OCI-LY3 (cell line): ENCODE data around the gene FEN1.

ENCODE experiments used
- H2AFZ ChIP-seq: fragments of 200-600, 300-600 bp; shearing (Covaris generic); 2 replicates; pipeline ENCODE4 v1.6.0; 2014; ENCODE audit warnings: antibody characterized with exemption, low read depth, low read length
- H3K27ac ChIP-seq: fragments of 200-600, 300-600 bp; sonication (generic); 2 replicates; pipeline ENCODE4 v1.5.1; 2014; ENCODE audit warnings: mild to moderate bottlenecking, low read length, moderate library complexity, mixed read lengths
- H3K27me3 ChIP-seq: fragments of 200-600, 300-600 bp; sonication (generic); 2 replicates; pipeline ENCODE4 v1.6.1; 2014; ENCODE audit warnings: low read depth, low read length, mixed read lengths
- H3K36me3 ChIP-seq: fragments of 200-600, 300-600 bp; sonication (generic); replicated peaks from 2 replicates; pipeline ENCODE3; 2014; ENCODE audit warnings: low read depth, low read length, mixed read lengths
- H3K4me1 ChIP-seq: fragments of 300-600, 200-600 bp; sonication (generic); 2 replicates; pipeline ENCODE4 v1.6.1; 2014; ENCODE audit warnings: low read length, mixed read lengths
- H3K4me2 ChIP-seq: fragments of 200-600, 300-600 bp; sonication (generic); 2 replicates; pipeline ENCODE4 v1.6.1; 2014; ENCODE audit warnings: low read length, mixed read lengths
- H3K4me3 ChIP-seq: fragments of 300-600, 200-600 bp; sonication (generic); 2 replicates; pipeline ENCODE4 v1.5.1; 2014; ENCODE audit warnings: antibody characterized with exemption, mild to moderate bottlenecking, low read length, moderate library complexity
- H3K79me2 ChIP-seq: fragments of 300-600, 200-600 bp; shearing (Covaris generic); 2 replicates; pipeline ENCODE4 v1.6.1; 2014; ENCODE audit warnings: mild to moderate bottlenecking, low read length, mixed read lengths
- H3K9ac ChIP-seq: fragments of 300-600, 200-600 bp; shearing (Covaris generic); 2 replicates; pipeline ENCODE4 v1.6.0; 2014; ENCODE audit warnings: mild to moderate bottlenecking, low read length, moderate library complexity
- H3K9me3 ChIP-seq: fragments of 200-600, 300-600 bp; shearing (Covaris generic); 2 replicates; pipeline ENCODE4 v1.6.1; 2014; ENCODE audit warnings: low read length, mixed read lengths; ENCODE audit not compliant: insufficient read depth
- H4K20me1 ChIP-seq: fragments of 200-600, 300-600 bp; sonication (generic); 2 replicates; pipeline ENCODE4 v1.6.1; 2016; ENCODE audit warnings: low read length, mixed read lengths; ENCODE audit not compliant: insufficient read depth
- EZH2phosphoT487 ChIP-seq: fragments of 200-600 bp; shearing (Covaris generic); IDR thresholded peaks from 2 replicates; pipeline ENCODE4 v1.6.1; 2018; ENCODE audit warnings: antibody characterized with exemption, mixed run types, low read depth
- TF ChIP-seq, protein P1 (sequence below): fragments of 200-600, 300-600 bp; sonication (generic); IDR thresholded peaks from 2 replicates; pipeline ENCODE4 v1.5.1; 2014; ENCODE audit warnings: antibody characterized with exemption, low read length, low read depth

Gene FEN1

DNA sequence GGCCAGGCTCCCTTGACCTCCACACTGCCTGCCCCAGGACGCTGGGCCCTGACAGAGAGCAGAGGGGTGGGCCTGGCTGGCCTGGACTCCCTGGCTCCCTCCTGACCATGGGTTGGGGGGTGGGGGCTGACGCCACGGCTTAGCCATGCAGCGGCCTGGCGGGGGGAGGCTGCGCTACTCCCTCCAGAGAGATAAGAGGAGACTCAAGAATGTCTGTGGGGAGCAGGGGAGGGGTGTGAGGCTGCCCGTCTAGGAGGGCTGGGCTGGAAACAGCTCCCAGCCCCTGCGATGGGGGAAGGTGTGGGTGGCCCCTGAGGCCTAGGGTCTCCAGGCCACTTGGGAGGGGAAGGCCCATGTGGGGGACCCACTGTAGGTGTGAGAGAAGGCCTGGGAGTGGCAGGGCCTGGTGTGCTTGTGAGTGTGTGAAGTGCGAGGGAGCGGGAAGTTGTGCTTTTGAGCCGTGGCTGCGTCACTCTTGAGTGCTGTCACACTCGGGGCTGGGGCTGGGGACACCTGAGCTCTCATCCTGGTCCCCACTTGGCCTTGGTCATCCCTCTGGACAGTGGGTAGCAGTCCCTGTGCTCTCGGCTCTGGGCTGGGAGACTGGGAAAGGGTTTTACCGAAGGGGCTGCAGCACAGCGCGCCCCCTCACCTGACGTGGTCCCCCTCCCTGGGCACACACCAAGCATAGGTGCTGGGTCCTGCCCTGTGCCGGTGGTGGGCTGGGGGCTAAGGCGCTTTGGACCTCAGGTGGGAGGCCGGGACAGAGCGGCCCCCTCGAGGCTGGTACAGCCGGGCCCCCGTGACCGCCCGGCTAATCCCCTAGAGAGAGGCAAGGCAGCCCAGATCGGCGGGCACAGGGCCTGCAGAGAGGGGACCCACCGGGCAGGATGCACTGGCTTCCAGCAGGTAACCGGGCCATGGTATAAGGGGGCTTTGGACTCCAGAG is 37.9 kb upstream of the FEN1 start:
- H3K9ac ChIP-seq: no peak overlapping the region
- H3K9me3 ChIP-seq: no peaks in the 10 kb centered on the region
- H4K20me1 ChIP-seq: no peaks in the 10 kb centered on the region
- no peak overlapping the region for H3K4me2 ChIP-seq
- TF ChIP-seq, protein P1, sequence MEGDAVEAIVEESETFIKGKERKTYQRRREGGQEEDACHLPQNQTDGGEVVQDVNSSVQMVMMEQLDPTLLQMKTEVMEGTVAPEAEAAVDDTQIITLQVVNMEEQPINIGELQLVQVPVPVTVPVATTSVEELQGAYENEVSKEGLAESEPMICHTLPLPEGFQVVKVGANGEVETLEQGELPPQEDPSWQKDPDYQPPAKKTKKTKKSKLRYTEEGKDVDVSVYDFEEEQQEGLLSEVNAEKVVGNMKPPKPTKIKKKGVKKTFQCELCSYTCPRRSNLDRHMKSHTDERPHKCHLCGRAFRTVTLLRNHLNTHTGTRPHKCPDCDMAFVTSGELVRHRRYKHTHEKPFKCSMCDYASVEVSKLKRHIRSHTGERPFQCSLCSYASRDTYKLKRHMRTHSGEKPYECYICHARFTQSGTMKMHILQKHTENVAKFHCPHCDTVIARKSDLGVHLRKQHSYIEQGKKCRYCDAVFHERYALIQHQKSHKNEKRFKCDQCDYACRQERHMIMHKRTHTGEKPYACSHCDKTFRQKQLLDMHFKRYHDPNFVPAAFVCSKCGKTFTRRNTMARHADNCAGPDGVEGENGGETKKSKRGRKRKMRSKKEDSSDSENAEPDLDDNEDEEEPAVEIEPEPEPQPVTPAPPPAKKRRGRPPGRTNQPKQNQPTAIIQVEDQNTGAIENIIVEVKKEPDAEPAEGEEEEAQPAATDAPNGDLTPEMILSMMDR: no peak
- no peak for TF ChIP-seq EZH2phosphoT487
- no peak overlapping the region for H3K27ac ChIP-seq
- no peaks in the 10 kb centered on the region; the same call in 1 of the 2 replicates for H3K27me3 ChIP-seq
- no peak overlapping the region for H2AFZ ChIP-seq
- H3K4me1 ChIP-seq: no peaks in the 10 kb centered on the region
- H3K79me2 ChIP-seq: no peaks in the 10 kb centered on the region
- no peak overlapping the region for H3K4me3 ChIP-seq
- H3K36me3 ChIP-seq: no peaks in the 10 kb centered on the region

DNA sequence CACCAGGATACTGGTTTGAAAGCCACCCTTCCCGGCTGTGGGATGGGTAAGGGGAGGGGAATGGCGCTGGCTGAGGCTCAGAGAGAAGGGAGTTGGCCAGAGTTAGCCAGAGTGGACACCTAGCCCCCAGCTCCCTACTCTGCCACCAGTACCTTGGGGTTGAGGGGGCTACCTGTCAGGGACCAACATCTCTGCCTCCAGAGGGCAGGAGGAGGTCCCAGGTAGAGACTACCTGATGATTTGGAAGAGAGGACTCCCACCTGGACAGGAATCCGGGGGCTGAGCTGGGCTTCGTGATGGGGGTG is 36.6 kb upstream of the FEN1 start:
- H3K79me2 ChIP-seq: no peaks in the 10 kb centered on the region
- H2AFZ ChIP-seq: no peak overlapping the region
- no peak overlapping the region for H3K9ac ChIP-seq
- H3K36me3 ChIP-seq: no peaks in the 10 kb centered on the region
- no peak overlapping the region for H3K27ac ChIP-seq
- no peaks in the 10 kb centered on the region for H4K20me1 ChIP-seq
- H3K4me3 ChIP-seq: no peak overlapping the region
- H3K4me1 ChIP-seq: no peaks in the 10 kb centered on the region
- TF ChIP-seq, protein P1: no peak
- no peak for TF ChIP-seq EZH2phosphoT487
- no peaks in the 10 kb centered on the region for H3K9me3 ChIP-seq
- H3K4me2 ChIP-seq: no peak overlapping the region
- no peaks in the 10 kb centered on the region for H3K27me3 ChIP-seq

DNA sequence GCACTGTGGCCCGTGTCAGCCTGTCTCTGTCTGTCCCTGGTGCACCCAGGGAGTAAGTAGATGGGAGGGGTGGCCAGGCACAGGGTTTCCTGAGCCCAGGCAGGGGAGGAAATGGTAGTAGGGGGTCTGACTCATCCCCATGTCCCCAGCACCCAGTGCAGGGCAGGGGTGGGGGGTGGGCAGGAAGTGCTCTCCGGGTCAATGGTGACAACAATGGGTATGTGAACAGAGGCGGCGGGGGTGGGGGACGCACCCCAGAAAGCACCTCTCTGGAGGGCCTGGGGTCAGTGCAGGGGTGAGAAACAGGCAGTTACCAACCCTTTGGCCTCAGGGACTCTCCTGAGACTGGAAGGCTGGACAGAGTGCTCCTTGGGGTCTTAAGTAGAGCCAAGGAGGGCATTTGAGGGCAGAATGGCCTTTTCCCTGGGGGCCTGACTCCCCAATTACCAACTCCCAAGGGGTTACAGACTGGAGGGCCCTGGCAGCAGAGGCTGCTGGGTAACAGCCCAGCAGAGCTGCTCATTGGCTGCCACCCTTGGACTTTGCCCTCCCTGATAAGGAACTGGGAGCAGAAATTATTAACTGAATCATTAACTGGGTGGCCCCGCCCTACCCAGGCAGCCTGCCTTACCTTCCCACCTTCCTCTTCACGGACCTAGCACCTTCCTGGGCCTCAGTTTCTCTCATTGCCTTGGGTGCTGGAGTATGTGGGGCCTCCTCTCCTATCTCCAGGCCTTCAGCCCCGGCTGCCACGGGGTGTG is 36.1 kb upstream of the FEN1 start:
- Histone ChIP-seq H2AFZ (no peak overlapping the region), H3K9ac (no peak overlapping the region), H4K20me1 (no peaks in the 10 kb centered on the region), H3K27ac (no peak overlapping the region), H3K4me2 (no peak overlapping the region), H3K9me3 (no peaks in the 10 kb centered on the region), H3K36me3 (no peaks in the 10 kb centered on the region), H3K4me3 (no peak overlapping the region), H3K4me1 (no peaks in the 10 kb centered on the region), H3K27me3 (no peaks in the 10 kb centered on the region), H3K79me2 (no peaks in the 10 kb centered on the region)
- TF ChIP-seq, protein P1: no peak
- TF ChIP-seq EZH2phosphoT487: no peak

DNA sequence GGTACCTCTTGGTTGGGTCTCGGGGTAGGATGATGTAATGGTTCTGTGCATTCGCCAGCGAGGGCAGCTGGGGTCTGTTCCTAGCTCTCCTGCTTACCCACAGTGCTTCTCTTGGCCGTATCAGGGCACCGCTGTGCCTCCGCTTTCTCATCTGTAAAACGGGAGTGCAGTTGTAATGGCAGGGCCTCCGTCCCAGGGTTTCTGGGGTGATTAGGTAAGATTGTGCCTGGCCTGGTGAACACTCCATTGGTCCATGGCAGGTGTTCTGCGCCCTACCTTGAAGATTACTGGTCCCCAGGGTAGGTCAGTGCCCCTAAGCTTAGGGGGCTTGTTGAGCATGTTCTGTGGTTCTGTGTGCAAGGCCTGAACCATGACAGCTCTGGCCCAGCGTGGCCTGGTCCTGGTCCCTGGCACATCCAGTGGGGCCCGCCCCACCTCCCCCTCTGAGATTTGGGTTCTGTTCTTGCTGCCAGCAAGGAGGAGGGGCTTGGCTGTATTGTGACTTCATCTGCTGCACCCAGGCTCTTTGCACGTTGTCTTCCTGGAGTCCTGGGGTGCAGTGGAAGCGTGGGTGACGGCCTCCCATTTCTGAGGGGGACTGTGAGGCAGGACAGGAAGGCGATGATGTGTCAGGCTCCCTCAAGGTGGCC is 35.4 kb upstream of the FEN1 start:
- Histone ChIP-seq H3K27ac (no peak overlapping the region), H3K9me3 (no peaks in the 10 kb centered on the region), H2AFZ (no peak overlapping the region), H4K20me1 (no peaks in the 10 kb centered on the region), H3K36me3 (no peaks in the 10 kb centered on the region), H3K79me2 (no peaks in the 10 kb centered on the region), H3K4me2 (no peak overlapping the region), H3K4me1 (no peaks in the 10 kb centered on the region), H3K4me3 (no peak overlapping the region), H3K27me3 (no peaks in the 10 kb centered on the region), H3K9ac (no peak overlapping the region)
- no peak for TF ChIP-seq EZH2phosphoT487
- TF ChIP-seq, protein P1: no peak
